Caki2 (cell line): ENCODE data around the gene CDK17. TPM values are rescaled to one million over a fixed set of nuclear protein-coding genes. Genes with fewer than 3 reads are reported as not detected.
"Not testable (repeated sequence)": the region's sequence is repeated elsewhere in the genome, so short reads cannot be mapped to it uniquely, and the experiment has no call there.

Experiments
- DNase-seq: peaks from one replicate; pipeline ENCODE4 v3.0.0-alpha.2; 2015; ENCODE audit warnings: low read depth
- in situ Hi-C: cut with HindIII; loops from 2 replicates; pipeline ENCODE4 v1.10.0; 2016; ENCODE audit warnings: low sequenced_read_pairs, low pct_unique_long_range_greater_than_20kb, mixed read lengths
- total RNA-seq: library from RNA; depleted of rRNA; stranded (reverse); fragments of >200 nt; shearing (Covaris generic); gene quantifications from 2 replicates; pipeline ENCODE4 v1.2.3, GENCODE V29; 2014; ENCODE audit warnings: low replicate concordance

CDK17 gene
- total RNA-seq, 1 experiment from 2014 or later = 28.5 TPM

DNA sequence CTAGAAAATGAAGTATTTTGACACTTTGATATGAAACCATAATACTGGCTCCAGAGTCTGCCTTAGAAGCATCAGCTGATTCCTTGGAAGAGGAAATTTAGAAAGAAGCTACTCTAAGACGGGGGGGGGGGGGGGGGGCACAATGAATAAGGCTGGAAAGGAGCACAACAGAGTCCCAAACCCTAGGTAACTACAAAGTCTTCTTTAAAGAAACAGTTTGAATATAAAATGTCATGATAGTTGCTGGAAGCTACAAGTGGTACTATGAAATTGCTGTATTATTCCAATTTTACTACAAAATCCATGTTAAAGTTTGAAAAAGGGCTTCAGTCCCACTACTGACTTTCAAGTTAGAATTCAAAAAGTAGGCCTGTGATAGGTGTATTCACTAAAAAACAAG is 31.6 kb downstream of the CDK17 start:
- in situ Hi-C loops = no loop called here
- no peak for DNase-seq

DNA sequence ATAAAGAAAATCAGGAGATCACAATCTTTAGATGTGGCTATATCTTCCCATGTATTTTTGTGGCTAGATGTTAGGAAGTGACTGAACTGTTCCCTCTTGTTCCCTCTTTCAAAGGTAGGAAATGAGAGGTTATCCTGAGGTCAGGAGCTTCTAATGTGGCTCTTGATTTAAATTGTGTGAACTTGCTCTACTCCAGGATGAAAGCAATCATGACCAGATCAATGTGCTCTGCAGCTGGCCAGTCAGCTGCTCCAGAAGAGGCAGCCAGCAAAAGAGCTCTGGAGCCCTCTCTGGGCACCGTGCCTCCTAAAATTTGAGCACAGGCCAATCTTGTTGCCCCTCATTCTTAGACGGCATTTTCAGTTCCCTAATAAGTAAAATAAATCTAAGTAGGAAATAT is 32.0 kb downstream of the CDK17 start:
- no peak for DNase-seq
- in situ Hi-C loops = no loop called here

DNA sequence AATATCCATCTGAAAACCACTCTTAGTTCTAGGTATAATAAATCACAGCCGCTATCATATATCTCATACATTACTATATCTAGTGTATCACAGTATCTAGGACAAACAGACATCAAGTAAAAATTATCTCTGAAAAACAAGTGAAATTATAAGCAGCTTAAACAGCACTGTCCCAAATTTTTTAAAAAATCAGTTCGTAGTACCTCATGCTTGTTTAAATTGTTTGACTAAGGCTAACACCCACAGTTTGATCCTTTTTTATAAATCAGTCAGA is 33.9 kb downstream of the CDK17 start:
- DNase-seq = no peak
- in situ Hi-C loops = no loop called here

DNA sequence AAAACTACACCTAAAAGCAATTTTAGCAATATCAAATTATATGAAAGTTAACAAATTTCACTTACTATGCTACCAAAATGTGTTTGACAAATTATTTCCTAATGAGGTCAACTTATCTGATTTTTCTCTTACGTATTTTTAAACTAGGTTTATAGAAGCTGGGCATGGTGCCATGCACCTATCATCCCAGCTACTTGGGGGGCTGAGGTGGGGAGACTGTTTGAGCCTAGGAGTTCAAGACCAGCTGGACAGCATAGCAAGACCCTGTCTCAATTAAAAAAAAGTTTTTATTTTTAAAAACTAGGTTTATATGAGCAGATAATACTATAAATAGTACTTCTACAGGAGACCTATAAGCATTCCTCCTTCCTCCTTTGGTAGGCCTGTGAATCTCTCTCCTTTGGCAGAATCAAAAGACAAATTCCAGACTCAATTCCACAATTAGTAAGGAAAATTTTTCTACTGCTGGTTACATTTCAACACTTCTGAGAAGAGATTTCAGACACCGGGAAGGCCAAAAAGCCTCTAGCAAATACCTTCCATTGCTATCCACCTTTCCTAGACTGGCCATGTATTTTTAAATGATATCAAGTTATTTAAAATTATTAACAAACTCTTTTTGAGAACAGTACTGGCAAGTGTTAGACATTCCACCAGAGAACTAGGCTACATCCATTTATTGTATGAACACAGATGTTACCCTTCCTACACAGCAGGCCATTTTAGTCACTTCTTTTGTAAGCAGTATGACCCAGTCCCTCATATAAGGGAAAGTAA is 34.4 kb downstream of the CDK17 start:
- DNase-seq = no peak
- in situ Hi-C loops = no loop called here

DNA sequence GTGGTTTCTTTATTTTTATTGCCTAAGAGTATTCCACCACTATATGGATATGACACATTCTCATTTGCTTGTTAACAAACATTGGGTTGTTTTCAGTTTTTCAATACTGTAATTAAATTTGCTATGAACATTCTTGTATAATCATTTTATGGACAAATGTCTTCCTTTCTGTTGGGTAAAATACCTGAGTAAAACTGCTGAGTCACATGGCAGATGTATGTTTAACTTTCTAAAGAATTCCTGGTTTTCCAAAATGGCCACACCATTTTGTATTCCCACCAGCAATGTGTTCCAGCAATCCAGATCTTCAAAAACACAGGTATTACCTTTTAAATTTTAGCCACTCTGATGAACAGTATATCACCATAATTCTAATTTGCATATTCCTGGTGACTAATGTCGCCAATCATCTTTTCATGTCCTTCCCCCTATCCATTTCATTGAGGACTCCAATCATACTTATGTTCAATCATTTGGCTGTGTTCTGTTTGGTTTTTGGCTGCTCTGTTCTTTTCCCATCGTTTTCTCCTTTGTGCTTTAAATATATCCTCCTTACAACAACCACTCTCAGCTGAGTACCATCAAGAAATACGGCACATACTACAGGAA is 36.0 kb downstream of the CDK17 start:
- in situ Hi-C loops = no loop called here
- DNase-seq = peak; percentile 12

DNA sequence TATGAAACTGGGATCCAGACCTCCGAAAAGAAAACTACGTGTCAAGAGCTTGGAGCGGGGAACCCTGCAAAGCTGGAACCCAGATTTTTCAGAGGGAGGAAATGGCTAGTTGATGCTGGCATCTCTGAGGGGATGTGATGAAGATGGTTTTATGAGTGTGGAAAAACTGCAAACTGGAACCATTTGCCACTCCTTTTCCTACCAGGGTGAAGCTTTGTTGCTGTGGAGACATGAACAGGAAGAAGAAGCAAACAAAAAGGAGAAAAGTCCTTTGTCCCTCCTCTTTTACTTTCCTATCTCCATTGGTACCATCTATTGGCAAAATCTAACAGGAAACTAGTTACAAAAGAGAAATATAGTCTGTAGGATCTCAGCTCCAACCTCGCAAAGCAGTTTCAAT is 39.2 kb downstream of the CDK17 start:
- in situ Hi-C loops = no loop called here
- DNase-seq = no peak

DNA sequence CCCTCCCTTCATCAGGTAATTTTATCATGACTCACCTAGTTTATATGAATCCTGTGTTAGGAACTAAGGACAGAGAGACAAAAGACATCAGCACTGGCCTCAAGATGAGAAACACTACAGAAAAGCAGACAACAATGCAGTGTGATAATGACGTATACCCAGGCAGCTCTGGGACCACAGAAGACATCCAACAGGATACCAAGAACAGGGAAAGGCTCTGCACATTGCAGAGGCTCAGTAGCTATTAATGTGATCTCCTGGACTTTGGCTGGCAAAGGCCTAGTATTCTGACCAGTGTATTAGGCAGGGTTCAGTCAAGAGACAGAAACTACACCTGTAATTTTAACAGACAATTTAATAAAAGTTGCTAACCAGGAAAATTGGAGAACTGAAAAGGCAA is 39.7 kb downstream of the CDK17 start:
- in situ Hi-C loops = no loop called here
- DNase-seq = no peak

DNA sequence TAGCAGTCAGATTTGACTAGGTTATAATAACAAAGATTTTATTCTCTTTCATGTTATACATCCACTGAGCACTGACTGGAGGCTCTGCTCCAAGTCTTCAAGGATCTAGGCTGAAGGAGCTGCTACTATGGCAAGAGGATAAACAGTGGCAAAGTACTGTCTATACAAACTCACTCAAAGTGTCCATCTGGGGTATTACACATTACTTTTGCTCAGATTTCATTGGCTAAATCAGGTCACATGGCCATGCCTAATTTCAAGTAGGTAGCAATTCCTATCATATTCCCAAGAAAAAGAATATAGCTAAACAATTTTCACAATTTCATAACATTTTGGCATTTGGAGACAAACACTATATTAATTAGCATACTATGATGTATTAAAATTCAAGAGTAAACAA is 40.9 kb downstream of the CDK17 start:
- in situ Hi-C loops = no loop called here
- DNase-seq = no peak

DNA sequence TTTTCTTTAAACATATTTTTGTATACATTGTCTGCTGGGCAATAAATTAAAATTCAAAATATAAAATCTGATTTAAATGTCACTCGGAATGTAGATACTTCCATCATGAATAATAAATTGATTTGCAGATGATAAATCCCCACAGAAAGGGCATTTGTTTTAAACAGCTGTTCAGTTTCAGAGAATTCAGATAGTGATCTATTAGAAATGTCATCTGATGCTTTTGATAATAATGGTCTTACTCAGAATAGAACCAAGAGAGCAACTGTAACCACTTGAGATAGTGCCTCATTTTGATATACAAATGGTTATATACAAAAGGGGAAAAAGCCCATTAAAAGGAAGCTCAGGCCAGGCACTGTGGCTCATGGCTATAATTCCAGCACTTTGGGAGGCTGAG is 43.4 kb downstream of the CDK17 start:
- no peak for DNase-seq
- in situ Hi-C loops = no loop called here

DNA sequence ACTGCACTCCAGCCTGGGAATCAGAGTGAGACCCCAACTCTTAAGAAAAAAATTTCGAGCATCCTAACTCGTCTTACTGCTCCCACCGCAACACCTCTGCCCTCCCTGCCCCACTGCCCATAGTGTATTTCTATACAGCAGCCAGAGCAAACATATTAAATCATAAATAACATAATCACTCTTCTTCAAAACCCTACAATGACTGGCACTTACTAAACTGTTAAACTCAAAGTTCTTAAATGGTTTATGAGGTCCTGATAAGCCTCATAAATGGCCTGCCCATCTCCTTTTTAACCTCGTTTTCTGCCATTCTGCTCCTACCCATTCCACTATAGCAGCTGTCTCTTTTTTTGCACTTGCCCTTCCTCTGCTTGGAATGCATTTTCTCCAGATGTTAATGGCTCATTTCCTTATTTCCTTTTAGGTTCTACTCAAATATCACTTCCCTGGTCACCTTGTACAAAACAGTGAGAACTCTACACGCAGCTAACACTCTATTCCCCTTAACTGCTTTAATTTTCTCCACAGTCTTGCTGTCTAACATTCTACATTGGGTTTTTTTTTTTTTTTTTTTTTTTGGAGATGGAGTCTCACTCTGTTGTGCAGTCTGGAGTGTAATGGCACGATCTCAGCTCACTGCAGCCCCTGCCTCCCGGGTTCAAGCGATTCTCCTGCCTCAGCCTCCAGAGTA is 45.2 kb downstream of the CDK17 start:
- in situ Hi-C loops = no loop called here
- no peak for DNase-seq

DNA sequence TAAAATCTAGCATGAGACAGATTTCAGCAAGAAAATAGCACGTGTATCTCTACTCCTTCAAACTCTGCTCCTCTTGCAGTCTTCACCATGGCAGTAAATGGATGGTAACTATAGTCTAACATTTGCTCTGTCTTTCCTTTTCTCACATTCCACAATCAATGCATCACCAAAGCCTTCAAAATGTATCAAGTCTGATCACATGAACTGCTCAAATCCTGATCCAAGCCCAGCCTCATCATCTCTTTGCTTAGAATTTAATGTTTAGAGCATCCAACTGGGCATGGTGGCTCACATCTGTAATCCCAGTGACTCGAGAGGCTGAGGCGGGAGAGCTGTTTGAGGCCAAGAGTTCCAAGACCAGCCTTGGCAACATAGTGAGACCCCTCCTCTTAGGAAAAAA is 45.9 kb downstream of the CDK17 start:
- in situ Hi-C loops = no loop called here
- no peak for DNase-seq

DNA sequence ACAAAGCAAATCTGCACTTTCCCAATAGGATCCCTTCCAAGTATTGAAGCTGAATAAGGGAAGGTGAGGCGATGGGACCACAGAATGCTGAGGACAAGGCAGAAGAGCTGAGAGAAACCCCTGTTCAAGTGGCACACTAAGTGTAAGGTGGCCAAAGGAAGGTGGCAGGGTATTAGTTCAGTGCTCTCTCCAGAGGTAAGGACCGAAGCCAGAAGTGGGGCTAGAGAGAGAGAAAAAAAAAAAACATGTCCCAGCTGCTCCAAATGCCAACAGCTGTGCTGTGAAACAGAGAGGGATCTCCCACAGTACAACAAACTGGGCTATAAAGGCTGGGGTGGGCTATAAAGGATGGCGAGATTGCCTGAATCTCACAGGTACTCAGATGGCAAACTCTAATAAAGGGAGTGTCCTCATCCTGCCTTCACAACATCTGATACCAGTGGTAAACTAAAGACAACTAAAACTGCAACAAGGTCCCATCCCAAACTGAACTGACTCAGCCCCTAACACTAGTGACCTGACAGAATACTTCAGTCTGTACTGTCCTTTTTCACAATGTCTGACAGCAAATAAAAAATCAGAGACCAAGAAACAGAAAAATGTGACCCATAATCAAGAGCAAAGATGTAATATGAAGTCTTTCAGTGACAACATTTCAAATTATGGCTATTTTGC is 47.9 kb downstream of the CDK17 start:
- no peak for DNase-seq
- in situ Hi-C loops = no loop called here

DNA sequence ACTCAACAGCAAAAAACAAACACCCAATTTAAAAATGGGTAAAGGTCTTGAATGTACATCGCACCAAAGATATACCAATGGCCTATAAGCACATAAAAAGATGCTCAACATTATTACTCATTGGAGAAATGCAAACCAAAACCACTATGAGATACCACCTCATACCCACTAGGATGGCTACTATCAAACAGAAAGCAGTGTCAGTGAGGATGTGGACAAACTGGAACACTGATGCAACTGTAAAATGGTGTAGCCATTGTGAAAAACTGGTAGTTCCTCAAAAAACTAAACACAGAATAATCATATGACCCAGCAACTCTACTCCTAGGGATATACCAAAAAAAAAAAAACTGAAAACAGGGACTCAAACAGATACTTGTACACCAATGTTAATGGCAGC is 49.3 kb downstream of the CDK17 start:
- in situ Hi-C loops = no loop called here

DNA sequence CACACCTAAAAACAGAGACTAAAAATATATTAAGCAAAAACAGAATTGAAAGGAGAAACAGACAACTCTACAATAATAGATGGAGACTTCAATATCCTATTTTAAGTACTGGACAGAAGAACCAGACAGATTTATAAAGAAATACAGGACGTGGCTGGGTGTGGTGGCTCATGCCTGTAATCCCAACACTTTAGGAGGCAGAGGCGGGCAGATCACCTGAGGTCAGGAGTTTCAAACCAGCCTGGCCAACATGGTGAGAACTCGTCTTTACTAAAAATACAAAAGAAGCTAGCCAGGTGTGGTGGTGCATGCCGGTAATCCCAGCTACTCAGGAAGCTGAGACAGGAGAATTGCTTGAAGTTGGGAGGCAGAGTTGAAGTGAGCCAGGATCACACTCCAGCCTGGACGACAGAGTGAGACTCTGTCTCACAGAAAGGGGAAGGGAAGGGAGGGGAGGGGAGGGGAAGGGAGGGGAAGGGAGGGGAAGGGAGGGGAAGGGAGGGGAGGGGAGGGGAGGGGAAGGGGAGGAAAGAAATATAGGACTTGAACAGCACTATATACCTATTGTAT is 53.0 kb downstream of the CDK17 start:
- in situ Hi-C loops = no loop called here
- no peak for DNase-seq

More for the DNA sequence above, 49.3 kb downstream of the CDK17 start:
- DNase-seq = no peak

DNA sequence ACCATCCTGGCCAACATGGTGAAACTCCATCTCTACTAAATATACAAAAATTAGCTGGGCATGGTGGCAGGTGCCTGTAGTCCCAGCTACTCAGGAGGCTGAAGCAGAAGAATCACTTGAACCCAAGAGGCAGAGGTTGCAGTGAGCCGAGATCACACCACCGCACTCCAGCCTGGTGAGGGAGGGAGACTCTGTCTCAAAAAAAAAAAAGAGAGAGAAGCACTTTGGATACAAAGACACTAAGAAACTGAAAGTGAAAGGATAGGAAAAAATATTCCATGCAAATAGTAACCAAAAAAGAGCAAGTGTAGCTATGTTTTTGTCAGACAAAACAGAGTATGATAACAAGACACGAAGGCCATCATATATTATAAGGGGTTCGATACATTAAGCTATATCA is 53.5 kb downstream of the CDK17 start:
- in situ Hi-C loops, DNase-seq: not testable (repeated sequence)

DNA sequence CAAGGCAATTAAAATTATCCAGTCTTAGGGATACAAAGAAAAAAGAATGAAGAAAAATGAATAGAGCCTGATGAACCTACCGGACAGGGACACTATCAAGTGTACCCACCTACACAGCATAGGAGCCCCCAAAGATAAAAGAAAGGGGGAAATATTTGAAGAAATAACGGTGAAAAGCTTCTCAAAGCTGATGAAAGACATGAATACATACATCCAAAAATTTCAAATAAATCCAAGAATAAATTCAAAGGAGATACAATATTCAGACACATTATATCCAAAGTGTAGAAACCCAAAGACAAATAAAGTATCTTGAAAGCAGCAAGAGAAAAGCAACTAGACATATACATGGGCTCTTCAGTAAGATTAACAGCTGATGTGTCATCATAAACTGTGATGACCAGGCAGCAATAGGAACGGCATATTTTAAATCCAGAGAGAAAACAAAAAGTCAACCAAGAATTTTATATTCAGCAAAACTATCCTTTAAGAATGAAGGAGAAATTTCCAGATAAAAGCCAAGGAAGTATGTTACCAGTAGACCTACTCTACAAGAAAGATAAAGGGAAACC is 56.0 kb downstream of the CDK17 start:
- no peak for DNase-seq
- in situ Hi-C loops = no loop called here

DNA sequence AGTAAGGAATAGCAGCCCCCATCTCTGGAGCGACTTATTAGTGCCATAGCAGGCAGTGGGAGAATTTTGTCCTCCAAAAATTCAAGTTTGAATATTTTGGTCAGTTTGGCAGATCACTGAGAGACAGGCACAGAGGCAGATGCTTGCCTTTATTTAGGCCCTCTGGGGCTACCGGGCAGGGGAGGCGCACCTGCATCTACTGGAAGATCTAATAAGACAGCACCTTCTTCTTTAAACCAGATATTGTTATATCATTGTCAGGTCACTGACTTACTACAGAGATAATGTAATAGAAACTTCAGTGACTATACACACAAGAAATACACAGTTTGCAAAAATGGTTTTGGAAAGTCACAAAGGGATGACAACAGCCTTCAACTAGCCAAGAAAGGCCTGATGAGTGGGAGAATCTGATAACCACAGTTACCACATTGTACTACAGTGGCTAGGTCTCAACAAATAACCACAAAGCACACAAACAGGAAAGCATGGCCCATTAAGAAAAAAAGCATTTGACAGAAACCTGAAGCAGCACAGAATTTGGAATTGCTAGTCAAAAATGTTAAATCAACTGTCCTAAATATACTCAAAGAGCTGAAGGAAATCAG is 56.8 kb downstream of the CDK17 start:
- in situ Hi-C loops = no loop called here
- DNase-seq = no peak

DNA sequence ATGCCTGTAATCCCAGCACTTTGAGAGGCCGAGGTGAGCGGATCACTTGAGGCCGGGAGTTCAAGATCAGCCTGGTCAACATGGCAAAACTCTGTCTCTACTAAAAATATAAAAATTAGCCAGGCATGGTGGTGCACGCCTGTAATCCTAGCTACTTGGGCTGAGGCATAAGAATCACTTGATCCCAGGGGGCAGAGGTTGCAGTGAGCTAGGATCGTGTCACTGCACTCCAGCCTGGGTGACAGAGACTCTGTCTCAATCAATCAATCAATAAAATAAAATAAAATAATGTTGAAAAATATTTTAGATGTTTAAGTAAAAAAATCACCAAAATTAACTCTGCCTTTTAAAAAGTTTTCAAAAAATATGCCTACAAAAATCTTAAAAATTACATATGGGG is 60.6 kb downstream of the CDK17 start:
- in situ Hi-C loops = not testable (repeated sequence)

More for the DNA sequence above, 60.6 kb downstream of the CDK17 start:
- DNase-seq = not testable (repeated sequence)
